A673 (cell line): Measurements from ENCODE around the gene GNG4.

Source experiments
- EZH2 ChIP-seq: fragments of 200-600 bp; sonication (generic); IDR thresholded peaks from 2 replicates; pipeline ENCODE4 v1.6.1; 2017; ENCODE audit warnings: borderline replicate concordance, low read depth, mild to moderate bottlenecking, mixed read lengths, antibody characterized with exemption, low read length; ENCODE audit not compliant: poor library complexity, severe bottlenecking
- TF ChIP-seq, protein P1 (sequence below): fragments of 300-800, 200-600 bp; sonication (generic); conservative IDR thresholded peaks from 2 replicates; pipeline ENCODE4 v1.5.1; 2017; ENCODE audit warnings: low read depth, mild to moderate bottlenecking, antibody characterized with exemption, low read length, moderate library complexity, mixed read lengths

DNA sequence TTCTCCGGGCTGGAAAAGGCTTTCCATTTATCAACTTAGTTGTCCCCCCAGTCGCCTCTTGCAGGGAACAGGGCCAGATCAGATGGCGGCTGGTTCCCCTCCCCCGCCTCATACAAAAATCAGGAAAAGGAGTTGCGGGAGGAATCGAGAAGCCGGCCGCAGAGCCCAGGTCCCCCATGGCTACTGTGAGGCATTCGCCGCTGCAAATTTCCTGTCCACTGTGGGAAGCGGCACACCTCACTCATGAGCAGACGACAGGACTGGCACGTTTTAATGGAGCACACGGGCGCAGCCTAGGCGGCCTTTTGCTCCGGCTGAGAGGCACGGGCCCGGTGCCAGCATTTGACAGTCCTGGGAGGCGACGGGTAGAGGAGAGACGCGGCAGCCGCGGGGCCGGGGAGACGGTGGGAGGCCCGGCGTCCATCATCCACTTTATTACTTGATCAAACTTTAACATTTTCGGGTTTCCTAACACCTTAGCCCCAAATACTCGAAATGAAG lies 1.1 kb downstream of the GNG4 start:
- TF ChIP-seq, protein P1, sequence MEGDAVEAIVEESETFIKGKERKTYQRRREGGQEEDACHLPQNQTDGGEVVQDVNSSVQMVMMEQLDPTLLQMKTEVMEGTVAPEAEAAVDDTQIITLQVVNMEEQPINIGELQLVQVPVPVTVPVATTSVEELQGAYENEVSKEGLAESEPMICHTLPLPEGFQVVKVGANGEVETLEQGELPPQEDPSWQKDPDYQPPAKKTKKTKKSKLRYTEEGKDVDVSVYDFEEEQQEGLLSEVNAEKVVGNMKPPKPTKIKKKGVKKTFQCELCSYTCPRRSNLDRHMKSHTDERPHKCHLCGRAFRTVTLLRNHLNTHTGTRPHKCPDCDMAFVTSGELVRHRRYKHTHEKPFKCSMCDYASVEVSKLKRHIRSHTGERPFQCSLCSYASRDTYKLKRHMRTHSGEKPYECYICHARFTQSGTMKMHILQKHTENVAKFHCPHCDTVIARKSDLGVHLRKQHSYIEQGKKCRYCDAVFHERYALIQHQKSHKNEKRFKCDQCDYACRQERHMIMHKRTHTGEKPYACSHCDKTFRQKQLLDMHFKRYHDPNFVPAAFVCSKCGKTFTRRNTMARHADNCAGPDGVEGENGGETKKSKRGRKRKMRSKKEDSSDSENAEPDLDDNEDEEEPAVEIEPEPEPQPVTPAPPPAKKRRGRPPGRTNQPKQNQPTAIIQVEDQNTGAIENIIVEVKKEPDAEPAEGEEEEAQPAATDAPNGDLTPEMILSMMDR, result no peak
- no peak for TF ChIP-seq EZH2
